SU-DHL-6 (cell line): ENCODE measurements around the gene PLA2G6.

Experiments
- EZH2phosphoT487 ChIP-seq: fragments of 200-600 bp; sonication (generic), shearing (Covaris generic); conservative IDR thresholded peaks from 2 replicates; pipeline ENCODE4 v1.6.1; 2018; ENCODE audit warnings: mild to moderate bottlenecking, antibody characterized with exemption, low read length, moderate library complexity, mixed read lengths
- TF ChIP-seq, protein P1 (sequence below): fragments of 200-600 bp; sonication (generic); IDR thresholded peaks from one replicate; pipeline ENCODE4 v1.5.1; 2017; ENCODE audit warnings: antibody characterized with exemption, mild to moderate bottlenecking, low read length, moderate library complexity; ENCODE audit not compliant: insufficient read depth, poor library complexity, severe bottlenecking

DNA sequence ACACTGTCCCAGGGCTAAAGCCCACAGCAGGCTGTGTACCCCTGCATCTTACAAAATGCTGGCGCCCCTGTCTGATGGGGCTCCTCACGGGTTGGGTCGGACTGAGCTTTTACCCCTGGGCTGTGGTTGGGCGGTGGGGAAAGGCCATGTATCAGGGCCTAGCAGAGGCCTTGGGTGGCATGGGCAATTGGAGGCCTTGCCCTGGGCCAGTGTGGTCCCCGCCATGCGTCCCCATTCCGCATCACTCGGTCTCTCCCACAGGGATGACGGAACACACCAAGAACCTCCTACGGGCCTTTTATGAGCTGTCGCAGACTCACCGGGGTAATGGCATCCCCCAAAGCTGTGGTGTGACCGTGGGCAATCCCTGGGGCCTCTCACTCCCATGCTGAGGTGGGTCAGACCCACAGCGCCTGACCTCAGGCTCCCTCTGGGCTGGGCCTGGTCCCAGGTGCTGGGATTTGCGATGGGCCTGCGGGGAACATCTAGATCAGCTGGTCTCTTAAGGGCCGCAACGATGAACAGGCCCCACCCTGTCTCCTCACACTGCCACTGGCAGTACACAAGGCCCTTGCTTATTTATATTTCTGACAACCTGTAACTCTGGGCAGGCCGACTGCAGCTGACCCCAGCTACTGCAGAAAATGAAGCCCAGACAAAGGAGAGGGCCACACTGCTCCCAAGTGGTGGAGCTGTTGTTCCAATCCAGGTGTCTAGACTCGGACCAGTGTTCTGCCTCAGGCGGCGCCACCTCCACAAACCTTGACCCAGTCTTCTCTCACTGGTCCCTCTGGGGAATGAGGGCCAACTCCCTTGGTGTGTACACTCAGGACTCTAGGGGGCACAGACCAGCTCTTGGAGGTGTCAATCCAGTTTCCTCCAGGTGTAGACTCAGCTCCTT, 110.0 kb downstream of the PLA2G6 start:
- TF ChIP-seq EZH2phosphoT487: no peak
- TF ChIP-seq, protein P1, sequence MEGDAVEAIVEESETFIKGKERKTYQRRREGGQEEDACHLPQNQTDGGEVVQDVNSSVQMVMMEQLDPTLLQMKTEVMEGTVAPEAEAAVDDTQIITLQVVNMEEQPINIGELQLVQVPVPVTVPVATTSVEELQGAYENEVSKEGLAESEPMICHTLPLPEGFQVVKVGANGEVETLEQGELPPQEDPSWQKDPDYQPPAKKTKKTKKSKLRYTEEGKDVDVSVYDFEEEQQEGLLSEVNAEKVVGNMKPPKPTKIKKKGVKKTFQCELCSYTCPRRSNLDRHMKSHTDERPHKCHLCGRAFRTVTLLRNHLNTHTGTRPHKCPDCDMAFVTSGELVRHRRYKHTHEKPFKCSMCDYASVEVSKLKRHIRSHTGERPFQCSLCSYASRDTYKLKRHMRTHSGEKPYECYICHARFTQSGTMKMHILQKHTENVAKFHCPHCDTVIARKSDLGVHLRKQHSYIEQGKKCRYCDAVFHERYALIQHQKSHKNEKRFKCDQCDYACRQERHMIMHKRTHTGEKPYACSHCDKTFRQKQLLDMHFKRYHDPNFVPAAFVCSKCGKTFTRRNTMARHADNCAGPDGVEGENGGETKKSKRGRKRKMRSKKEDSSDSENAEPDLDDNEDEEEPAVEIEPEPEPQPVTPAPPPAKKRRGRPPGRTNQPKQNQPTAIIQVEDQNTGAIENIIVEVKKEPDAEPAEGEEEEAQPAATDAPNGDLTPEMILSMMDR: no peak
